Measurements from ENCODE around the gene SLC49A3. TPM values are rescaled to one million over a fixed set of nuclear protein-coding genes. Genes with fewer than 3 reads are reported as not detected.

Gene SLC49A3
- total and polyA plus RNA-seq, 3 experiments from 2014 or later: 0.52 to 1.1 (median 0.80) TPM

DNA sequence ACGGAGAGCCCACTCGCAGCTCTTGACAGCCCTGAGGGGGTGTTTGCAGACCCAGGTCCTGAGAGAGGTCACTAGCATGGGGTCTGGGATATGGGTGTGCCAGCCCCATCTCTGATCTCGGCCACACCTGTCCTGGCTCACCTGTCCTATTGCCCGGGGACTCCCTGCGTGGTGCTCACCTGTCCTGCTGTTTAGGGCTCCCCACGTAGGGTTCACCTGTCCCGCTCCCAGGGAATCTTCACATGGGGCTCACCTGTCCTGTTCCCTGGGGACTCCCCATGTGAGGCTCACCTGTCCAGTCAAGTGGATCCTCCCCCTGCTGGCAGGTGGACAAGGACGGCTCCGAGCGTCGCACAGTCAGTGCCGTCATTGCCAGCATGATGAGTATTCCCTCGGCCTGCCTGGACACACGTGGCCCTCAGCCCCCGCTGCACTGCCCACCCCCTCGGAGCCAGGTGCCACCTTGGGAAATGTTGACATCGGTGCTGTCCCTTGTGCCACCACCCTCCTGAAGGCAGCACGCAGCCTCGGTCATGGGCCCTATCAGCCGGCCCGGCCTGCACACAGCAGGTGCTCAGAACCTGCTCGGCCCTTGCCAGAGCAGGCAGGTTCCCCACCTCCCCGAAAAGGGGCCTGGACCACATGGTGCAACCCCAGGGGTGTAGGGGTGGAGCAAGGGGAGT is 6.3 kb downstream of the SLC49A3 start:
- Histone ChIP-seq H3K27ac (ENCODE audit: low read depth, low read length) (no peak overlapping the region), H3K9me3 (ENCODE audit: low read length) (no peaks in the 10 kb centered on the region), H3K36me3 (ENCODE audit: insufficient read depth, low read length) (no peaks in the 10 kb centered on the region), H3K4me3 (ENCODE audit: low read length) (no peak overlapping the region), H3K27me3 (ENCODE audit: insufficient read depth, low read length, poor library complexity, severe bottlenecking) (no peaks in the 10 kb centered on the region), H3K4me1 (ENCODE audit: insufficient read depth, low read length) (no peaks in the 10 kb centered on the region)
- no peak overlapping the region for H3K27ac Mint-ChIP-seq
- peak overlapping the region in 3 of 7 donors; percentile 22 to 49 (median 32) for H3K4me3 Mint-ChIP-seq
- CTCF ChIA-PET: no interaction called here
- H3K27me3 Mint-ChIP-seq: peaks cover 2 to 9% of the 10 kb centered on the region in 2 donors
- no peaks in the 10 kb centered on the region for H3K9me3 Mint-ChIP-seq
- POLR2A ChIA-PET: no interaction called here
- no peak for DNase-seq
- no peaks in the 10 kb centered on the region for H3K36me3 Mint-ChIP-seq
- H3K4me1 Mint-ChIP-seq: peaks cover 0 to 27% (median 6%) of the 10 kb centered on the region in 3 donors

GRCh38 chr4:681736-682451 is 7.1 kb downstream of the SLC49A3 start:
- ChIA-PET POLR2A (no interaction called here), CTCF (no interaction called here)
- no peaks in the 10 kb centered on the region for H3K9me3 Mint-ChIP-seq
- no peak overlapping the region for H3K4me3 ChIP-seq (ENCODE audit: low read length)
- H3K27me3 ChIP-seq (ENCODE audit: insufficient read depth, low read length, poor library complexity, severe bottlenecking): no peaks in the 10 kb centered on the region
- peak overlapping the region in 1 of 8 donors; percentile 50 for H3K27ac Mint-ChIP-seq
- no peaks in the 10 kb centered on the region for H3K36me3 Mint-ChIP-seq
- no peaks in the 10 kb centered on the region for H3K9me3 ChIP-seq (ENCODE audit: low read length)
- no peak overlapping the region for H3K27ac ChIP-seq (ENCODE audit: low read depth, low read length)
- DNase-seq: peak in 4 of 5 donors; percentile 37 to 74 (median 58)
- H3K27me3 Mint-ChIP-seq: peaks cover 2 to 7% of the 10 kb centered on the region in 2 donors
- H3K4me1 ChIP-seq (ENCODE audit: insufficient read depth, low read length): no peaks in the 10 kb centered on the region
- H3K4me1 Mint-ChIP-seq: peaks cover 0 to 27% (median 6%) of the 10 kb centered on the region in 3 donors
- no peaks in the 10 kb centered on the region for H3K36me3 ChIP-seq (ENCODE audit: insufficient read depth, low read length)
- peak overlapping the region in 4 of 7 donors; percentile 22 to 49 (median 32) for H3K4me3 Mint-ChIP-seq

DNA sequence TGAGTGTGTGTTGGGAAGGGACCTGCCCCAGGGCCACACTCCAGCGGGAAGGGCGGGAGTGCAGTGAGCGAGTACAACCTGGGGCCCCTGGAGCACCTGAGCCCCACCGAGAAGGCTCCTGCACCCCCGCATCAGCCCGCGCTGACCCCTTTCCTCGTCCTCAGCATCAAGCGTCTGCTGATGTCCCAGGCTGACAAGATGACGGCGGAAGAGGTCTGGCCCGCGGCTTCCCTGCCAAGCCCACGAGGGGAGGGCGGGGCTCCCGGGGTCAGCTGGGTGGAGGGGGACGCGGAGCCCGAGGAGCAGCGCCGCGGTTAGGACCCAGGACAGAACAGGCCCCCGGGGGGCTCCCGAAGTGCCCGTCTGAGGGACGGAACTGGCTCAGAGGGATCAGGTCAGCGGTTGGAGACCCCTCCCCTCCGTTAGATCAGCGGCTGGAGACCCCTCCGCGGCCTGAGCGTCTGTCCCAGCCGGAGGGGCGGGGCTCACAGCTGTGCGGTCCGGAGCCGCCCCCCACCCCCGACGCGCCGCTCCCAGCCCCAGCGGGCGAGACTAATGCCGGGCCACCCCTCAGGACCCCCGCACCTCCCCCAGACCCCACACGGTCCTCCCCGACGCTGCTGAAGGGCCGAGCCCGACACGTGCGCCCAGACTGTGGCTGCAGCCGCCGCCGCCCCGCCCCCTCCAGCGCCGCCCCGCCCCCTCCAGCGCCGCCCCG is 7.9 kb downstream of the SLC49A3 start:
- ChIA-PET POLR2A (interaction anchor here (1.3 kb wide), 1 partner anchor 17 kb away, joined by 4 read pairs; no protein-coding TSS in a partner anchor), CTCF (no interaction called here)
- Mint-ChIP-seq H3K27ac (peak overlapping the region in 6 of 8 donors; percentile 77 to 84 (median 82)), H3K4me1 (peaks cover 0 to 27% (median 6%) of the 10 kb centered on the region in 3 donors), H3K27me3 (peaks cover 2 to 7% of the 10 kb centered on the region in 2 donors), H3K9me3 (no peaks in the 10 kb centered on the region), H3K36me3 (no peaks in the 10 kb centered on the region), H3K4me3 (peak overlapping the region; percentile 61 to 88 (median 66))
- peak overlapping the region; percentile 41 for H3K4me3 ChIP-seq (ENCODE audit: low read length)
- H3K4me1 ChIP-seq (ENCODE audit: insufficient read depth, low read length): no peaks in the 10 kb centered on the region
- no peaks in the 10 kb centered on the region for H3K36me3 ChIP-seq (ENCODE audit: insufficient read depth, low read length)
- H3K27ac ChIP-seq (ENCODE audit: low read depth, low read length): no peak overlapping the region
- no peaks in the 10 kb centered on the region for H3K27me3 ChIP-seq (ENCODE audit: insufficient read depth, low read length, poor library complexity, severe bottlenecking)
- H3K9me3 ChIP-seq (ENCODE audit: low read length): no peaks in the 10 kb centered on the region
- DNase-seq: peak; percentile 32 to 77 (median 53)

DNA sequence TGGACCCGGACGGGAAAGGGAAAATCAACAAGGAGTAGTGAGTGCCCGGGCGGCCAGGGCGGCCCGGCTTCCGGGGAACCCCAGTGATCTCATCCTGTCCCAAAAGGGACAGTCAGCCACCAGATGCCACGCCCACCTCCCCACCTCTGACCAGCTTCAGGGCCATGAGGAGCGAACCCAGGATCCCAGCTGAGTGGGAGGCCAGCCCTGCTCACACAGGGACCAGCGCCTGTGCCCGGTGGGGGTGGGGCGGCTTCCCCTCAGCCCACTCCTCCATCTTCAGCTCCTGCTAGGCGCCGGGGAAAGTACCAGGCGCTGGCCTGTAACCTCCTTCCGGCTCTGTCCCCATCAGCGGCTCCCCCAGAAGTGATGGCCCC is 8.4 kb downstream of the SLC49A3 start:
- Mint-ChIP-seq H3K27ac (peak overlapping the region in 6 of 8 donors; percentile 77 to 84 (median 82)), H3K36me3 (no peaks in the 10 kb centered on the region), H3K4me3 (peak overlapping the region; percentile 61 to 88 (median 66)), H3K4me1 (peaks cover 0 to 28% (median 6%) of the 10 kb centered on the region in 3 donors), H3K27me3 (peaks cover under 1 to 6% of the 10 kb centered on the region in 2 donors), H3K9me3 (no peaks in the 10 kb centered on the region)
- Histone ChIP-seq H3K27me3 (ENCODE audit: insufficient read depth, low read length, poor library complexity, severe bottlenecking) (no peaks in the 10 kb centered on the region), H3K9me3 (ENCODE audit: low read length) (no peaks in the 10 kb centered on the region), H3K27ac (ENCODE audit: low read depth, low read length) (no peak overlapping the region), H3K4me1 (ENCODE audit: insufficient read depth, low read length) (peaks cover under 1% of the 10 kb centered on the region), H3K36me3 (ENCODE audit: insufficient read depth, low read length) (no peaks in the 10 kb centered on the region), H3K4me3 (ENCODE audit: low read length) (peak overlapping the region; percentile 41)
- peak in 1 of 5 donors; percentile 42 for DNase-seq
- POLR2A ChIA-PET: interaction anchor here (1.3 kb wide), 1 partner anchor 16 kb away, joined by 4 read pairs; no protein-coding TSS in a partner anchor
- CTCF ChIA-PET: no interaction called here

- POLR2A ChIA-PET: interaction anchor here (1.3 kb wide), 1 partner anchor 16 kb away, joined by 4 read pairs; no protein-coding TSS in a partner anchor
Measured at GRCh38 chr4:680091-680490, 8.9 kb downstream of the SLC49A3 start.

DNA sequence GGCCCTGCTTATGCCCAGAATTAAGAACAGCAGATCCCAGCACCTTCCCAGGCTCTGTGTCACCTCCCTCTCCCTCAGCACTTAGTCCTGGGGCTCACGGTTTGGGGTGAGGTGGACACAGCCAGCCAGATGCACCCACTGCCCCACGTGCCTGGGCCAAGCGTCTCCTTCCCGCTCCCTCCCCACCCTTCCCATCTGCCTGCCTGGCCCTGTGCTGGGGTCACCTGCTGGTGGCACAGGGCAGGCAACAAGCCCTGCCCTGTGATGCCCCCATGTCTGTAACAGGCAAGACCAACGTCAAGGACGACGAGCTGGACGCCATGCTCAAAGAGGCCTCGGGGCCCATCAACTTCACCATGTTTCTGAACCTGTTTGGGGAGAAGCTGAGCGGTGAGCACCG is 9.3 kb downstream of the SLC49A3 start:
- H3K4me1 ChIP-seq (ENCODE audit: insufficient read depth, low read length): peaks cover 9% of the 10 kb centered on the region
- no peaks in the 10 kb centered on the region for H3K36me3 ChIP-seq (ENCODE audit: insufficient read depth, low read length)
- peaks cover 0 to 28% (median 5%) of the 10 kb centered on the region in 3 donors for H3K4me1 Mint-ChIP-seq
- ChIA-PET CTCF (no interaction called here), POLR2A (no interaction called here)
- H3K4me3 Mint-ChIP-seq: peak overlapping the region in 1 of 7 donors; percentile 36
- no peaks in the 10 kb centered on the region for H3K27me3 ChIP-seq (ENCODE audit: insufficient read depth, low read length, poor library complexity, severe bottlenecking)
- H3K27ac Mint-ChIP-seq: peak overlapping the region in 2 of 8 donors; percentile 17 to 38
- no peaks in the 10 kb centered on the region for H3K9me3 ChIP-seq (ENCODE audit: low read length)
- no peaks in the 10 kb centered on the region for H3K27me3 Mint-ChIP-seq
- no peak for DNase-seq
- H3K9me3 Mint-ChIP-seq: no peaks in the 10 kb centered on the region
- no peak overlapping the region for H3K27ac ChIP-seq (ENCODE audit: low read depth, low read length)
- H3K36me3 Mint-ChIP-seq: no peaks in the 10 kb centered on the region
- no peak overlapping the region for H3K4me3 ChIP-seq (ENCODE audit: low read length)

More at GRCh38 chr4:680091-680490, 8.9 kb downstream of the SLC49A3 start:
- DNase-seq: no peak
- no peaks in the 10 kb centered on the region for H3K36me3 Mint-ChIP-seq
- no peak overlapping the region for H3K27ac ChIP-seq (ENCODE audit: low read depth, low read length)
- no peaks in the 10 kb centered on the region for H3K27me3 ChIP-seq (ENCODE audit: insufficient read depth, low read length, poor library complexity, severe bottlenecking)
- H3K27ac Mint-ChIP-seq: peak overlapping the region in 3 of 8 donors; percentile 77 to 84 (median 81)
- H3K4me3 Mint-ChIP-seq: peak overlapping the region in 6 of 7 donors; percentile 62 to 88 (median 69)
- peaks cover 5% of the 10 kb centered on the region for H3K4me1 ChIP-seq (ENCODE audit: insufficient read depth, low read length)
- H3K4me3 ChIP-seq (ENCODE audit: low read length): no peak overlapping the region
- no peaks in the 10 kb centered on the region for H3K9me3 ChIP-seq (ENCODE audit: low read length)
- H3K36me3 ChIP-seq (ENCODE audit: insufficient read depth, low read length): no peaks in the 10 kb centered on the region
- H3K9me3 Mint-ChIP-seq: no peaks in the 10 kb centered on the region
- peaks cover 0 to 2% of the 10 kb centered on the region in 2 donors for H3K27me3 Mint-ChIP-seq
- CTCF ChIA-PET: no interaction called here
- peaks cover 0 to 30% (median 7%) of the 10 kb centered on the region in 3 donors for H3K4me1 Mint-ChIP-seq

- H3K36me3 ChIP-seq (ENCODE audit: insufficient read depth, low read length): no peaks in the 10 kb centered on the region
- no peak overlapping the region for H3K4me3 ChIP-seq (ENCODE audit: low read length)
- DNase-seq: no peak
- no peaks in the 10 kb centered on the region for H3K9me3 ChIP-seq (ENCODE audit: low read length)
- Mint-ChIP-seq H3K4me3 (no peak overlapping the region), H3K36me3 (peaks cover 0 to 2% (median 0%) of the 10 kb centered on the region in 3 donors), H3K4me1 (peaks cover 0 to 30% (median 6%) of the 10 kb centered on the region in 3 donors), H3K9me3 (no peaks in the 10 kb centered on the region), H3K27me3 (no peaks in the 10 kb centered on the region), H3K27ac (no peak overlapping the region)
- H3K27me3 ChIP-seq (ENCODE audit: insufficient read depth, low read length, poor library complexity, severe bottlenecking): no peaks in the 10 kb centered on the region
- no peak overlapping the region for H3K27ac ChIP-seq (ENCODE audit: low read depth, low read length)
- POLR2A ChIA-PET: no interaction called here
- H3K4me1 ChIP-seq (ENCODE audit: insufficient read depth, low read length): peaks cover 9% of the 10 kb centered on the region
- CTCF ChIA-PET: no interaction called here
Measured at GRCh38 chr4:679104-679481, 9.9 kb downstream of the SLC49A3 start.
